Loucy (cell line): ENCODE measurements around the gene ODF2.

Experiments
- EZH2phosphoT487 ChIP-seq: fragments of 200-600 bp; IDR thresholded peaks from 2 replicates; pipeline ENCODE4 v1.6.1; 2018; ENCODE audit warnings: antibody characterized with exemption, mild to moderate bottlenecking, moderate library complexity, borderline replicate concordance
- TF ChIP-seq, protein P1 (sequence below): fragments of 200-600 bp; sonication (generic); conservative IDR thresholded peaks from 2 replicates; pipeline ENCODE4 v1.5.1; 2014; ENCODE audit warnings: mild to moderate bottlenecking, antibody characterized with exemption, low read length

DNA sequence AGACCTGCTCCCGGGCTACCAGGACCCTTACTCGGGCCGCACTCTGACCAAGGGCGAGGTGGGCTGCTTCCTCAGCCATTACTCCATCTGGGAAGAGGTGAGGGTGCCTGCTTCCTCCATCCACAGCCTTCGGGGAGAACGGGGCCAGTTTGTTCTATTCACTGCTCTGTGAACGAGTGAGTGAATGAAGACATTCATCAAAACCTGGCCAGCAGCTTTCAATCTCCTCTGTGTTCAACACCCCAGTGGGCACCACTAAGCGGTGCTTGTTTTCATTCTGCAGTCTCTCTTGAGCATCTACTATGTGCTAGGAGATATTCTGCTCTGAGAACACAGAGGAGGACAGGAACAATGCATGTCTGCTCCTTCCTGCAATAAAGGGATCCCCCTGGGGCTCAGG lies 24.6 kb upstream of the ODF2 start:
- TF ChIP-seq, protein P1, sequence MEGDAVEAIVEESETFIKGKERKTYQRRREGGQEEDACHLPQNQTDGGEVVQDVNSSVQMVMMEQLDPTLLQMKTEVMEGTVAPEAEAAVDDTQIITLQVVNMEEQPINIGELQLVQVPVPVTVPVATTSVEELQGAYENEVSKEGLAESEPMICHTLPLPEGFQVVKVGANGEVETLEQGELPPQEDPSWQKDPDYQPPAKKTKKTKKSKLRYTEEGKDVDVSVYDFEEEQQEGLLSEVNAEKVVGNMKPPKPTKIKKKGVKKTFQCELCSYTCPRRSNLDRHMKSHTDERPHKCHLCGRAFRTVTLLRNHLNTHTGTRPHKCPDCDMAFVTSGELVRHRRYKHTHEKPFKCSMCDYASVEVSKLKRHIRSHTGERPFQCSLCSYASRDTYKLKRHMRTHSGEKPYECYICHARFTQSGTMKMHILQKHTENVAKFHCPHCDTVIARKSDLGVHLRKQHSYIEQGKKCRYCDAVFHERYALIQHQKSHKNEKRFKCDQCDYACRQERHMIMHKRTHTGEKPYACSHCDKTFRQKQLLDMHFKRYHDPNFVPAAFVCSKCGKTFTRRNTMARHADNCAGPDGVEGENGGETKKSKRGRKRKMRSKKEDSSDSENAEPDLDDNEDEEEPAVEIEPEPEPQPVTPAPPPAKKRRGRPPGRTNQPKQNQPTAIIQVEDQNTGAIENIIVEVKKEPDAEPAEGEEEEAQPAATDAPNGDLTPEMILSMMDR: no peak
- TF ChIP-seq EZH2phosphoT487: no peak
